DND-41 (cell line): ENCODE data around the gene ALPK3.

Experiments
- ATAC-seq: fragments of 200-7000 bp; cut with Tn5 transposase; 3 replicates; pipeline ENCODE4 v1.9.1; 2021; ENCODE audit warnings: low read depth; ENCODE audit not compliant: insufficient read depth
- DNase-seq: peaks from one replicate; pipeline ENCODE4 v3.0.0-alpha.2; 2020
- H2AFZ ChIP-seq: 2 replicates; pipeline ENCODE4 v1.6.0; 2012; ENCODE audit warnings: low read depth, low read length
- H3K27ac ChIP-seq: 2 replicates; pipeline ENCODE4 v1.5.1; 2012; ENCODE audit warnings: low read length, inconsistent platforms
- H3K27me3 ChIP-seq: fragments of 200-600 bp; sonication (generic); 2 replicates; pipeline ENCODE4 v1.6.0; 2012; ENCODE audit warnings: low read length, mild to moderate bottlenecking, inconsistent platforms; ENCODE audit not compliant: insufficient read depth, poor library complexity
- H3K36me3 ChIP-seq: 2 replicates; pipeline ENCODE4 v1.5.1; 2012; ENCODE audit warnings: low read length, inconsistent platforms; ENCODE audit not compliant: insufficient read depth
- H3K4me1 ChIP-seq: 2 replicates; pipeline ENCODE4 v1.5.1; 2012; ENCODE audit warnings: mild to moderate bottlenecking, low read length; ENCODE audit not compliant: insufficient read depth
- H3K4me2 ChIP-seq: 2 replicates; pipeline ENCODE4 v1.6.0; 2012; ENCODE audit warnings: mild to moderate bottlenecking, moderate library complexity, low read length, inconsistent platforms; ENCODE audit not compliant: insufficient read depth
- H3K4me3 ChIP-seq, 2 experiments: fragments of 200-600 bp in 1 of 2; shearing (Covaris generic) in 1 of 2; 2 replicates each; pipeline ENCODE4 v1.5.1; 2012 to 2016; ENCODE audit warnings: inconsistent platforms in 2 of 2, low read length in 2 of 2, mild to moderate bottlenecking in 2 of 2, low read depth in 1 of 2, moderate library complexity in 1 of 2
- H3K79me2 ChIP-seq: 2 replicates; pipeline ENCODE4 v1.6.0; 2012; ENCODE audit warnings: low read length, inconsistent platforms; ENCODE audit not compliant: insufficient read depth
- H3K9ac ChIP-seq: 2 replicates; pipeline ENCODE4 v1.6.0; 2012; ENCODE audit warnings: low read depth, mild to moderate bottlenecking, inconsistent platforms, low read length, moderate library complexity
- H3K9me3 ChIP-seq: 2 replicates; pipeline ENCODE4 v1.5.1; 2012; ENCODE audit warnings: low read length, moderate library complexity, mild to moderate bottlenecking, inconsistent platforms; ENCODE audit not compliant: insufficient read depth, severe bottlenecking
- H4K20me1 ChIP-seq: 2 replicates; pipeline ENCODE4 v1.6.0; 2012; ENCODE audit warnings: low read length; ENCODE audit not compliant: insufficient read depth
- EZH2 ChIP-seq: IDR thresholded peaks from 3 replicates; pipeline ENCODE4 v1.6.1; 2012; ENCODE audit warnings: borderline replicate concordance, low read depth, mild to moderate bottlenecking, moderate library complexity, low read length, inconsistent platforms; ENCODE audit not compliant: severe bottlenecking
- TF ChIP-seq, protein P1 (sequence below): IDR thresholded peaks from 2 replicates; pipeline ENCODE4 v1.5.1; 2012; ENCODE audit warnings: borderline replicate concordance, low read length, moderate library complexity, mild to moderate bottlenecking; ENCODE audit not compliant: poor library complexity, severe bottlenecking; ENCODE audit errors: extremely low read depth

The ALPK3 gene

DNA sequence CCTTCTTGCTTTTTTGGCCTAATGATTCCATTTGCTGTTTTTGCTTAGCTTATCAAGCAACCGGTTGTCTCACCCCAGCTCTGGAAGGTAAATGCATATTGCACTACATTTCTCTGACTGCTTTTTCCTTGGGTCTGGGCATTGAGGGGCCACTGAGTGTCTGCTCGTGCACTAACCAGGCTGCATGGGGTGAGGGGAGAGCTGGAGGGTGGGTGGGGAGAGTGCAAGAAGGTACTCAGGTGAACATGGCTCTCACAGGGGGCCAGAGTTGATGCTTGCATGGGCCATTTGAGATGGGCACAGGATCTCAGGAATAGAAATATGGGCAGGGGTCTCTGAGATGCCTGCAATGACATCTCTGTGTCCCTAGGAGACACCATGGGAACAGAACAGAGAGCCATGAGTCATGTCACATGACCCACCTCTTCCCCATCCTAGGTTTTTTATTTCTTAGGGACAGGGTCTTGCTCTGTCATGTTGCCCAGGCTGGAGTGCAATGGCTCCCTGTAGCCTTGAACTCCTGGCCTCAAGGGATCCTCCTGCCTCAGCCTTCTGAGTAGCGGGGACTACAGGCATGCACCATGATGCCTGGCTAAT is 6.2 kb downstream of the ALPK3 start:
- Histone ChIP-seq H3K9me3 (no peaks in the 10 kb centered on the region), H3K36me3 (no peaks in the 10 kb centered on the region), H3K4me2 (no peak overlapping the region), H3K4me1 (no peaks in the 10 kb centered on the region), H3K79me2 (no peaks in the 10 kb centered on the region), H3K9ac (no peak overlapping the region), H4K20me1 (no peaks in the 10 kb centered on the region), H3K27ac (no peak overlapping the region), H3K27me3 (no peaks in the 10 kb centered on the region), H3K4me3 (no peak overlapping the region), H2AFZ (no peak overlapping the region)
- TF ChIP-seq EZH2: no peak
- TF ChIP-seq, protein P1, sequence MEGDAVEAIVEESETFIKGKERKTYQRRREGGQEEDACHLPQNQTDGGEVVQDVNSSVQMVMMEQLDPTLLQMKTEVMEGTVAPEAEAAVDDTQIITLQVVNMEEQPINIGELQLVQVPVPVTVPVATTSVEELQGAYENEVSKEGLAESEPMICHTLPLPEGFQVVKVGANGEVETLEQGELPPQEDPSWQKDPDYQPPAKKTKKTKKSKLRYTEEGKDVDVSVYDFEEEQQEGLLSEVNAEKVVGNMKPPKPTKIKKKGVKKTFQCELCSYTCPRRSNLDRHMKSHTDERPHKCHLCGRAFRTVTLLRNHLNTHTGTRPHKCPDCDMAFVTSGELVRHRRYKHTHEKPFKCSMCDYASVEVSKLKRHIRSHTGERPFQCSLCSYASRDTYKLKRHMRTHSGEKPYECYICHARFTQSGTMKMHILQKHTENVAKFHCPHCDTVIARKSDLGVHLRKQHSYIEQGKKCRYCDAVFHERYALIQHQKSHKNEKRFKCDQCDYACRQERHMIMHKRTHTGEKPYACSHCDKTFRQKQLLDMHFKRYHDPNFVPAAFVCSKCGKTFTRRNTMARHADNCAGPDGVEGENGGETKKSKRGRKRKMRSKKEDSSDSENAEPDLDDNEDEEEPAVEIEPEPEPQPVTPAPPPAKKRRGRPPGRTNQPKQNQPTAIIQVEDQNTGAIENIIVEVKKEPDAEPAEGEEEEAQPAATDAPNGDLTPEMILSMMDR: no peak
- ATAC-seq (peak; percentile 9; the same call in 1 of the 3 replicates), DNase-seq (no peak)

DNA sequence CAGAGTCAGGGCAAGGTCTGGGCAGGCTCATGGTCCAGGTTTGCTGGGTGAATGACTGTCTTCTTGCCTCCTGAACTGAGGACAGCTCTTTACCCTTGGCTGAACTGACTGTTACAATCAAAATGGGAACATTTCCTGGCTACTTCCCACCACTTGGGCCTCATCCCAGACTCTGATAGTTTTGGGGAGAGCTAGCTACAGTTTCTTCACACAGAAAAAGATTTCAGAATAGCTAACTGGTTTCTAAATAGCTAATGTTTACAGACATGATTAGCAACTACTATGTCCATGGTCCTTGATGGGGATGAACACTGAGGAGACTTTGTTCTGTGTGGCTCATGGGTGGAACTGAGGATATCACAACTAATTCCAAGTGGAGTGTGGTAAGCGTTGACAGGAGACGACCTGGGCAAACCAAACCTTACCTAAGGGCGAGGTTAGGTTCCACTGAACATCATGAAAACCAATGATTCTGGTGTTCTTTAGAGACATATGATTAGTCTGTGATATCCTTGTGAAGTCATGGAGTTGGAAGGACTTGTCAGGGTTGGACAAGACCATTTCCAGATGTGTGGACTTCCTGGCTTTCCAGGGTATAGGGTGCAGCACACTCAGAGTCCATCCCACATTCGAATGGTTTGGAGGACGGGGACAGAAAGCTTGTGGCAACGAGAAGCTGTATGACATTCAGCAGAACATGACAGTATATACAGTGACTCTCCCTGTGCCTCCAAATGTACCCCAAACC is 7.3 kb downstream of the ALPK3 start:
- no peaks in the 10 kb centered on the region for H3K4me1 ChIP-seq
- H2AFZ ChIP-seq: no peak overlapping the region
- no peak overlapping the region for H3K4me3 ChIP-seq
- no peak overlapping the region for H3K4me2 ChIP-seq
- H4K20me1 ChIP-seq: no peaks in the 10 kb centered on the region
- no peak for ATAC-seq
- TF ChIP-seq, protein P1: no peak
- no peak for TF ChIP-seq EZH2
- no peaks in the 10 kb centered on the region for H3K9me3 ChIP-seq
- no peak overlapping the region for H3K9ac ChIP-seq
- DNase-seq: no peak
- H3K27me3 ChIP-seq: no peaks in the 10 kb centered on the region
- H3K36me3 ChIP-seq: no peaks in the 10 kb centered on the region
- H3K79me2 ChIP-seq: no peaks in the 10 kb centered on the region
- no peak overlapping the region for H3K27ac ChIP-seq

DNA sequence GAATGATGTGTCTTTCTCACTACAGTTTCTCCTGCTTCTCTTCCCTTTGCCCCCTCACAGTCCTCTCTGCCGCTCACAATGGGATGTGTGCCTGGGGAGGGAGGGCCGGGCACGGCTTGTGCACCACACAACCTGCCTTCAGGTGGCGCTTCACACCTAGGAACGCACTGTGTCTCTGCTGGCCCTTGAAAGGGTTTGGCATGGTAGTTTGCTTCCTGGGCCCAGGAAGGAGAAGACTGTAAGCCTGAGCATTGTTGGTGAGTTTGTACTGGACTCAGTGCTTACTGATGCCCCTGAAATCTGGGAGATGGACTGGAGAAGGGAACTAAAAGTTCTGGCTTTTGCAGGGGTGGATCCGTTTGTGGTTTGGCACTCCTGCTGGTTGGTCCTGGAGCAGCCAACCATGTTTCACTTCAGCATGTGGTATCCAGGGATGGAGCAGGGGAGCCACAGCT is 9.2 kb downstream of the ALPK3 start:
- peak; percentile 44; the same call in 2 of the 3 replicates for ATAC-seq
- H3K27ac ChIP-seq: no peak overlapping the region
- DNase-seq: no peak
- H2AFZ ChIP-seq: no peak overlapping the region
- no peak for TF ChIP-seq EZH2
- TF ChIP-seq, protein P1: peak; percentile 41
- H3K9me3 ChIP-seq: no peaks in the 10 kb centered on the region
- H3K79me2 ChIP-seq: no peaks in the 10 kb centered on the region
- H3K4me3 ChIP-seq: no peak overlapping the region
- H3K4me1 ChIP-seq: no peaks in the 10 kb centered on the region
- no peaks in the 10 kb centered on the region for H3K36me3 ChIP-seq
- H4K20me1 ChIP-seq: no peaks in the 10 kb centered on the region
- no peak overlapping the region for H3K4me2 ChIP-seq
- no peak overlapping the region for H3K9ac ChIP-seq
- no peaks in the 10 kb centered on the region for H3K27me3 ChIP-seq
